Left kidney (tissue), 2 donors: ENCODE data around the gene INPP4B. TPM values are rescaled to one million over a fixed set of nuclear protein-coding genes. Genes with fewer than 3 reads are reported as not detected.

ENCODE experiments used
- DNase-seq: peaks from one replicate; pipeline ENCODE4 v3.0.0-alpha.2; 2013
- polyA plus RNA-seq: library from polyadenylated mRNA; unstranded; fragments of 120-200 nt; gene quantifications from one replicate; pipeline ENCODE4 v1.2.1, GENCODE V29; 2013; ENCODE audit not compliant: insufficient read length

INPP4B gene
- polyA plus RNA-seq, 1 donor = 8.4 TPM

DNA sequence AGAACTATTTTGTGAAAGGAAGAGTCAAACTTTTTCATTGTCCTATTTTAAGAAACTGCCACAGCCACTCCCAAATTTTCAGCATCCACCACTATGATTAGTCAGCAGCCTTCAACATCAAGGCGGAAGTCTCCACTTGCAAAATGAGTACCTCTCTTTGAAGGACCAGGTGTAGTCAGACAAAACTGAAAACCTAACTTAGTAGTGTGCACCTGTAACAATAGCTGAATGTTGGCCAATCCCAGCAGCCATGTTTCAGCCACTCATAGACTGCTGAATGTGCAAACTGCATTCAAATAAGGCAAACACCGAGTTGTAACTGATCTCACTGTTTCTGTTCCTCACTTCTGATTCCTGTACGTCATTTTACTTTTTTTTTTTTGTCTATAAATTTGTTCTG is 868.7 kb downstream of the INPP4B start:
- DNase-seq = no peak
